Mesendoderm (in vitro differentiated cells): Measurements from ENCODE around the gene TBXAS1.

Experiments
- DNase-seq: peaks from one replicate; pipeline ENCODE4 v3.0.0; 2013
- H2AK5ac ChIP-seq: 2 replicates; pipeline ENCODE4 v1.6.1; 2013; ENCODE audit warnings: low read length, inconsistent platforms
- H2BK120ac ChIP-seq: 2 replicates; pipeline ENCODE4 v1.6.1; 2013; ENCODE audit warnings: low read depth, mild to moderate bottlenecking, low read length, moderate library complexity, mixed read lengths
- H2BK15ac ChIP-seq: replicated peaks from 2 replicates; pipeline ENCODE4 v1.6.1; 2013; ENCODE audit warnings: low read depth, mild to moderate bottlenecking, moderate library complexity
- H2BK5ac ChIP-seq: 2 replicates; pipeline ENCODE4 v1.6.1; 2013; ENCODE audit warnings: low read length, inconsistent platforms
- H3K18ac ChIP-seq: 2 replicates; pipeline ENCODE4 v1.6.1; 2013; ENCODE audit warnings: mild to moderate bottlenecking, low read length, mixed read lengths
- H3K23ac ChIP-seq: one replicate; pipeline ENCODE4 v1.6.1; 2013; ENCODE audit warnings: low read length
- H3K27ac ChIP-seq: 2 replicates; pipeline ENCODE4 v1.5.1; 2013; ENCODE audit warnings: low read depth, mild to moderate bottlenecking, inconsistent platforms, low read length, moderate library complexity
- H3K27me3 ChIP-seq: 2 replicates; pipeline ENCODE4 v1.6.1; 2013; ENCODE audit warnings: low read length, control low read depth, mild to moderate bottlenecking, inconsistent platforms; ENCODE audit not compliant: insufficient read depth, poor library complexity
- H3K36me3 ChIP-seq: 2 replicates; pipeline ENCODE4 v1.6.1; 2013; ENCODE audit warnings: low read length, inconsistent platforms; ENCODE audit not compliant: control insufficient read depth, insufficient read depth
- H3K4ac ChIP-seq: one replicate; pipeline ENCODE4 v1.6.1; 2013; ENCODE audit warnings: low read depth, mild to moderate bottlenecking, low read length, moderate library complexity
- H3K4me1 ChIP-seq: 2 replicates; pipeline ENCODE4 v1.6.1; 2013; ENCODE audit warnings: low read depth, low read length, inconsistent platforms; ENCODE audit not compliant: control insufficient read depth
- H3K4me2 ChIP-seq: 2 replicates; pipeline ENCODE4 v1.6.1; 2013; ENCODE audit warnings: low read length
- H3K4me3 ChIP-seq: 2 replicates; pipeline ENCODE4 v1.5.1; 2013; ENCODE audit warnings: mild to moderate bottlenecking, low read length
- H3K56ac ChIP-seq: one replicate; pipeline ENCODE4 v1.6.1; 2013; ENCODE audit warnings: low read length
- H3K79me1 ChIP-seq: 2 replicates; pipeline ENCODE4 v1.6.1; 2013; ENCODE audit warnings: low read length, inconsistent platforms
- H3K79me2 ChIP-seq: 2 replicates; pipeline ENCODE4 v1.6.1; 2013; ENCODE audit warnings: mild to moderate bottlenecking, low read length; ENCODE audit not compliant: control insufficient read depth, insufficient read depth
- H3K9ac ChIP-seq: 2 replicates; pipeline ENCODE4 v1.6.1; 2013; ENCODE audit warnings: low read length, inconsistent platforms
- H4K5ac ChIP-seq: one replicate; pipeline ENCODE4 v1.6.1; 2013; ENCODE audit warnings: low read length
- H4K8ac ChIP-seq: one replicate; pipeline ENCODE4 v1.6.1; 2013; ENCODE audit warnings: low read depth, mild to moderate bottlenecking, control low read depth, low read length, moderate library complexity
- WGBS: extraction: QIAGEN DNeasy Blood & Tissue Kit; methylation state at CpG from one replicate; pipeline ENCODE4 v1.1.7; 2013; ENCODE audit warnings: low lambda C conversion rate, missing lambda C conversion rate; ENCODE audit not compliant: insufficient coverage; ENCODE audit errors: extremely low coverage; 5-methylcytosine and 5-hydroxymethylcytosine counted together

The TBXAS1 gene

DNA sequence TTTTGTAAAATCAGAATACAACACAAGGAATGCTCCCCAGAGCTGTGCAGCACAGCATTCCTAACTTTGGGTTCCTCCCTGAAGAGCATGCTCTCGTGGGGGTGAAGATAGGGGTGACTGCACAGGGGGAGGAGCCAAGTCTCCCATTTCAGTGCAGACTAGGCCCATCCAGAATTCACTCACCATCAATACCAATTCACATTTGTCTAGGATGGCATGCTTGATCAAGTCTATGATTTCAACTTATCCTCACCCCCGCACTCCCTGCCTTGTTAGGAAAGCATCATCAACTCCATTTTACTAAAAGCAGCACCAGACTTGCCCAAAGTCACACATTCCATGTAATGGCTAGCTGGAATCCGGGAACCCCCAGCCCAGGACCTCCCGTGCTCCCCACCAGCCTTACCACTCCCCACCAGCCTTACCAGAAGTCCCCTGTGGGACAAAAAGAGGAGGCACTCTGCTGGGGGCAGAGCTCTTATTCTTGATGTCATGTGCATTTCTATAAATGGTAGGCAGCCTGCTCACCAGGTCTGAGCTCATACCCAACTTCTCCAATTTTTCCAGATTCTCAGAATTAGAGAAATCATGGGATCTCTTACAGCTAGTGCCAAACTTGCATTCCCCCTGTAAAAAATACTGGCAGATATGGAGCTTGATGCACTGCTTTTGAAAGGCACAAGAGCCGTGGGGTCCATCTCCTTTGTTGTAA lies 227.5 kb downstream of the TBXAS1 start:
- no peak overlapping the region for H3K4ac ChIP-seq
- H3K4me2 ChIP-seq: no peak overlapping the region
- H3K27ac ChIP-seq: no peak overlapping the region
- no peak overlapping the region for H2AK5ac ChIP-seq
- no peak overlapping the region for H2BK120ac ChIP-seq
- no peaks in the 10 kb centered on the region for H3K79me2 ChIP-seq
- no peak overlapping the region for H4K8ac ChIP-seq
- H3K4me1 ChIP-seq: no peaks in the 10 kb centered on the region
- H2BK5ac ChIP-seq: no peak overlapping the region
- no peak overlapping the region for H4K5ac ChIP-seq
- H3K79me1 ChIP-seq: no peaks in the 10 kb centered on the region
- H3K4me3 ChIP-seq: no peak overlapping the region
- no peak overlapping the region for H3K18ac ChIP-seq
- H2BK15ac ChIP-seq: no peak overlapping the region
- H3K36me3 ChIP-seq: no peaks in the 10 kb centered on the region
- no peak overlapping the region for H3K56ac ChIP-seq
- H3K27me3 ChIP-seq: no peaks in the 10 kb centered on the region
- WGBS: no CpG with 5 or more reads among the region's 5 CpGs
- no peak overlapping the region for H3K9ac ChIP-seq
- no peak overlapping the region for H3K23ac ChIP-seq
- DNase-seq: no peak

DNA sequence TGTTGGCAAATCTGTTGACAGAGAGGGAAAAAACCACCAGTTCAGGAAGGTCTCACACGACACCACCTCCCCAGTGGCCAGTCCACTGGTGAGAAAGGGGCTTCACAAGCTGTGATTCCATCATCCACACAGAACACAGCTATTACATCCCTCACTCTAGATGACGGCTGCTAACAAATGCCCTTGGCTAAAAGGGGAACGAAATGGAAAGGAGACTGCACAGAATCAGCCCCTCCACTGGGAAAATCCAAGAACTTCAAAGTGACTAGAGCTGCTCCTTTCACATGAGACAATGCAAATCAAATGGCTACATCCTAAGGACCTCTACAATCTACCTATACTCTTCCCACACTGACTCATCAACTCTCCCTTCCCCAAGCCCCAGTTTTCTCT lies 228.1 kb downstream of the TBXAS1 start:
- no peak overlapping the region for H3K9ac ChIP-seq
- no peak overlapping the region for H3K18ac ChIP-seq
- H3K56ac ChIP-seq: no peak overlapping the region
- H3K27me3 ChIP-seq: no peaks in the 10 kb centered on the region
- no peaks in the 10 kb centered on the region for H3K4me1 ChIP-seq
- H2BK120ac ChIP-seq: no peak overlapping the region
- H2AK5ac ChIP-seq: no peak overlapping the region
- H4K8ac ChIP-seq: no peak overlapping the region
- H3K79me1 ChIP-seq: no peaks in the 10 kb centered on the region
- no peaks in the 10 kb centered on the region for H3K79me2 ChIP-seq
- no CpG with 5 or more reads among the region's 3 CpGs for WGBS
- H3K23ac ChIP-seq: no peak overlapping the region
- H3K4me2 ChIP-seq: no peak overlapping the region
- H3K4ac ChIP-seq: no peak overlapping the region
- no peak overlapping the region for H4K5ac ChIP-seq
- DNase-seq: no peak
- no peak overlapping the region for H3K4me3 ChIP-seq
- no peak overlapping the region for H2BK15ac ChIP-seq
- no peak overlapping the region for H3K27ac ChIP-seq
- H2BK5ac ChIP-seq: no peak overlapping the region
- no peaks in the 10 kb centered on the region for H3K36me3 ChIP-seq

DNA sequence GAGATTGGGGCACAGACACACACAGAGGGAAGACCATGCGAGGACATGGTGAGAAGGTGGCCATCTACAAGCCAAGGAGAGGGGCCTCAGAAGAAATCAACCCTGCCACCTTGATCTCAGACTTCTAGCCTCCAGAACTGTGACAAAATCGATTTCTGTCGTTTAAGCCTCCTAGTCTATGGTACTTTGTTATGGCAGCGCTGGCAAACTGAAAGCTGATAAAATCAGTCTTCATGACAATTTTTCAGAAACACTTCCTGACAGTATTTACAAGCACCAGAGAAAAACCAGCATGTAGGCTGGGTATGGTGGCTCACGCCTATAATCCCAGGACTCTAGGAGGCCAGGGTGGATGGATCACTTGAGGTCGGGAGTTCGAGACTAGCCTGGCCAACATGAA lies 229.5 kb downstream of the TBXAS1 start:
- Histone ChIP-seq H3K23ac (no peak overlapping the region), H3K9ac (no peak overlapping the region), H3K36me3 (no peaks in the 10 kb centered on the region), H3K27ac (no peak overlapping the region), H3K79me1 (no peaks in the 10 kb centered on the region), H2BK15ac (no peak overlapping the region), H4K8ac (no peak overlapping the region), H3K4ac (no peak overlapping the region), H3K4me3 (no peak overlapping the region), H2BK5ac (no peak overlapping the region), H4K5ac (no peak overlapping the region), H3K4me2 (no peak overlapping the region), H3K79me2 (no peaks in the 10 kb centered on the region), H2AK5ac (no peak overlapping the region), H2BK120ac (no peak overlapping the region), H3K18ac (no peak overlapping the region), H3K27me3 (peaks cover 1% of the 10 kb centered on the region), H3K56ac (no peak overlapping the region), H3K4me1 (no peaks in the 10 kb centered on the region)
- WGBS: no CpG with 5 or more reads among the region's 7 CpGs
- no peak for DNase-seq

DNA sequence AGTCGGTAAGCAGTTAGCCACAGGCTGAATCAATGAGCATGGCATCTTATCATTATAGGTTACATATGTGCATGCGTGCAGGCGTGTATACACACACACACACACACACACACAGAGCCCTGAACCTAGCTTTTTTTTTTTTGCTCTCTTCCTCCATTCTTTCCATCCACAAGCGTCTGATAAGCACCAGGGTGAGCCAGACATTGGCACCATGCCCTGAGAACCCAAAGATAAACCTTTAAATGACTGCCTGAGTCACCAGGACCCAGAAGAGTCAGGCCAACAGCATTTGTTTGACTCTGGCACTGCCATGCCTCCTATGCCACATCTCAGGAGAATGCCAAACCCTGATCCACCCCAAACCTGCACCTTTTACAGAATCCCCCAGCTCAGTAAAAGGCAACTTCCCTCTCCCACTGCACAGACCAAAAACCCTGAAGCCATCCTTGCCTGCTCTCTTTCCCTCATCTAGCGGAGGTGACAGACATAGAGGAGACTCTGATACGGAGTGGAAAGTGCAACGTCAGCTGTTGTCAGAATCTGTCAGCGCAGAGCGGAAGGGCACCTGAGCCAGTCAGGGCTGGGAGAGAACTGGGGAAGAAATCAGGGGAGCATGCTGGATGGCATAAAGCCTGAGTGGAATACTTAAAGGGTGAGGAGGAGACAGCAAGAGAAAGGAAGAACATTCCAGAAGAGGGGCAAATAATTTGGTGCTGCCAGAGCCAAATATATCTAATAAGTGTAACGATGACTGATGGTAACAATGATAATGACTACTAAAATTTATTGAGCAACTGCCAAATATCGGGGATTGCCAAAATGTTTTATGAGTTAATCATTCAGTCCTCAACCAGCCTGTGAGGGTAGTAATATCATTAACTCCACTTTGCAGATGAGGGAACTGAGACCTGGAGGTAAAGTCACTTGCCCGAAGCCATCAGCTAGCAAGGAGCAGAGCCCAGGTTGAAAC lies 230.5 kb downstream of the TBXAS1 start:
- no peak for DNase-seq
- Histone ChIP-seq H2BK120ac (no peak overlapping the region), H3K18ac (no peak overlapping the region), H3K4me1 (no peaks in the 10 kb centered on the region), H3K56ac (no peak overlapping the region), H3K23ac (no peak overlapping the region), H3K36me3 (no peaks in the 10 kb centered on the region), H3K4ac (no peak overlapping the region), H3K4me3 (no peak overlapping the region), H2BK15ac (no peak overlapping the region), H3K79me2 (no peaks in the 10 kb centered on the region), H3K79me1 (no peaks in the 10 kb centered on the region), H3K27ac (no peak overlapping the region), H4K8ac (no peak overlapping the region), H3K27me3 (peaks cover 4% of the 10 kb centered on the region), H2AK5ac (no peak overlapping the region), H4K5ac (no peak overlapping the region), H3K4me2 (no peak overlapping the region), H2BK5ac (no peak overlapping the region), H3K9ac (no peak overlapping the region)
- no CpG with 5 or more reads among the region's 12 CpGs for WGBS

DNA sequence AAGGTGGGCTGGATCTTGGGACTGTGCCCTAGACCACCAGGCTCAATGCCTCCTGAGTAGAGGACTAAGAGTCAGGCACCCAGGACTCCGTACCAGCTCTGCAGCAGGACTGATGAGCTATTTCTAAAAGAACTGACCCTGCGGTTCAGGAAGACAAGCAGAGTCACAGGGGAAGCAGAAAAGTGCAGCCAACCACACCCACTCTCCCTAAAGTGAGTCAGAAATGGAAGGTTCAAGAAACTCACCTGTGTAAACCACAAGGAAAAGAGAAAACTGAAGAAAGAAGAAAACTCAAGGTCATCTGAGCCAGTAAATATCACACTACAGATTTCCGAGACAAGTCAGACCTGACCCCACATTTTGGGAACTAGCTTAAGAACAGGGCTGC lies 231.2 kb downstream of the TBXAS1 start:
- H3K9ac ChIP-seq: no peak overlapping the region

More for the DNA sequence above, 231.2 kb downstream of the TBXAS1 start:
- WGBS: no CpG with 5 or more reads among the region's 3 CpGs
- H3K27ac ChIP-seq: no peak overlapping the region
- no peaks in the 10 kb centered on the region for H3K36me3 ChIP-seq
- H3K79me2 ChIP-seq: no peaks in the 10 kb centered on the region
- peaks cover 4% of the 10 kb centered on the region for H3K27me3 ChIP-seq
- no peak overlapping the region for H3K4me2 ChIP-seq
- H3K23ac ChIP-seq: no peak overlapping the region
- H3K4ac ChIP-seq: no peak overlapping the region
- H3K4me1 ChIP-seq: no peaks in the 10 kb centered on the region
- H3K56ac ChIP-seq: no peak overlapping the region
- H2BK5ac ChIP-seq: no peak overlapping the region
- no peak overlapping the region for H3K18ac ChIP-seq
- H4K8ac ChIP-seq: no peak overlapping the region
- no peak overlapping the region for H3K4me3 ChIP-seq
- no peak overlapping the region for H4K5ac ChIP-seq
- no peak overlapping the region for H2BK120ac ChIP-seq
- H3K79me1 ChIP-seq: no peaks in the 10 kb centered on the region
- DNase-seq: no peak
- H2BK15ac ChIP-seq: no peak overlapping the region
- H2AK5ac ChIP-seq: no peak overlapping the region
